Right lobe of liver (tissue), 4 donors: ENCODE measurements around the gene DST.

Source experiments
- CTCF ChIP-seq, 4 donors: fragments of 200-600 bp in 3 of 4; fragments of 450-650 bp in 1 of 4; IDR thresholded peaks; one replicate each; pipeline versions ENCODE4 v1.5.1 to v1.8.0; 2016 to 2022; ENCODE audit warnings: antibody characterized with exemption in 4 of 4, mild to moderate bottlenecking in 2 of 4
- POLR2A ChIP-seq: fragments of 450-650 bp; IDR thresholded peaks from one replicate; pipeline ENCODE4 v1.6.1; 2017; ENCODE audit warnings: antibody characterized with exemption, mild to moderate bottlenecking
- donor health status: DM: no; HTN: no; CAD: no.
- donor health status: DM: no; HTN: no; CAD: no.
- donor health status: DM: no; HTN: yes; CAD: no.

GRCh38 chr6:56511591-56511990, 131.1 kb downstream of the DST start:
- TF ChIP-seq CTCF (IDR thresholded peaks at IDR 0.05) (no peak), POLR2A (no peak)
